AG20443 (cell line): ENCODE results near the gene SYT15B.
"Not testable (repeated sequence)": the region's sequence is repeated elsewhere in the genome, so short reads cannot be mapped to it uniquely, and the experiment has no call there.

Experiments
- DNase-seq: peaks from one replicate; pipeline ENCODE4 v3.0.0; 2012; ENCODE audit warnings: low spot score, mixed read lengths

The SYT15B gene

DNA sequence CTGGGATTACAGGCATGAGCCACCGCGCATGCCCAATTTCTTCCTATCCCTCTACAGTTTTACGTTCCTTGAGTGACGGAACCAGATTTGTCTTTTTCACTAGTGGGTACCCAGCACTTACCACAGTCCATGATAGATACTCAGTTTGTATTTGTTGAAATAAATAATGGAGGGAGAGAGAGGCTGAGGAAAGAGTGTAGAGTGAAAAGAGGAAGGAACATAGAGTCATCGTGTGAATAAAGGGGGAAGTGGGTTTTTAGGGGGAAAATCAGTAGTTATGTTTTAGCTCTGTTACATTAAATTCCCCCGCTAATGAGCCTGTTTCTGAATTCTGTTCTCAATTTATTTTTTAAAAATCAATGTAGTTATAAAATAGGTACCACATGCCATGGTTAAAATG, 37.7 kb downstream of the SYT15B start:
- DNase-seq, result not testable (repeated sequence)

- DNase-seq, result not testable (repeated sequence)
These were observed 38.3 kb downstream of the SYT15B start for GRCh38 chr10:47725047-47725446.

DNA sequence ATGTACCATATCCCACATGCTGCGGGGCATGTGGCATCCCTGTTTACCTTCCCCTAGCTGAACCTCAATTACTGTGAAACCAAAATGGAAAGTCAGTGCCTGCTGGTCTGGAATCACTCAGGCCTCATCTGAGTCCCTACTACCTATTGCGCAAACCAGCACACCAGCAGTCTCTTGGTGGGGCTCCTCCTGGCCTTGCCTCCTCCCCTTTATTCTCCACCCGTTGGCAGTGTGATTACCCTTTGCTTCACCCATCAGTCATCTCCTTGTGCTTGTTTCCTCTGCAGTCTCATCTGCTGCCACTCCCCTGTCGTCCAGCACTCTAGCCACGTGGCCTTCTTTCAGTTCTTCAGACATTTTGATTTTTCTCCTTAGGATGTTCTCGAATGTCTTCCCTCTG, 39.3 kb downstream of the SYT15B start:
- not testable (repeated sequence) for DNase-seq

DNA sequence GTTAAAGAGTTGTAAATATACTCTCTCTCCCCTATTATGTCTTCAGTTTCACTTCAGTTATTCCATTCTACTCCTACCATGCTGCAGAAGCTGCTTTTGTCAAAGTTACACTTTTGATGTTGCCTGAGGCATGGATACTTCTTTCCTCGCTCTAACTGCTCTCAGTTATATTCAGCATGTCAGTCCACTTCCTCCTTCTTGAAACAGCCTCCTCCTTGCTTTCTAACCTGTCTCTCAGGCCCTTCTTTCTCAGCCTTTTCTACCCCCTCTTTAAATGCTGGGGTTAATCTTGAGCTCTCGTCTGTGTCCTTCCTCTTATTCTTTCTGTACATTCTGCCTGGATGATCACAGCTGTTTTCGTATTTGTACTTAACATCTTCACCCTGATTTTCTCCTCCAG, 40.0 kb downstream of the SYT15B start:
- DNase-seq, result not testable (repeated sequence)

DNA sequence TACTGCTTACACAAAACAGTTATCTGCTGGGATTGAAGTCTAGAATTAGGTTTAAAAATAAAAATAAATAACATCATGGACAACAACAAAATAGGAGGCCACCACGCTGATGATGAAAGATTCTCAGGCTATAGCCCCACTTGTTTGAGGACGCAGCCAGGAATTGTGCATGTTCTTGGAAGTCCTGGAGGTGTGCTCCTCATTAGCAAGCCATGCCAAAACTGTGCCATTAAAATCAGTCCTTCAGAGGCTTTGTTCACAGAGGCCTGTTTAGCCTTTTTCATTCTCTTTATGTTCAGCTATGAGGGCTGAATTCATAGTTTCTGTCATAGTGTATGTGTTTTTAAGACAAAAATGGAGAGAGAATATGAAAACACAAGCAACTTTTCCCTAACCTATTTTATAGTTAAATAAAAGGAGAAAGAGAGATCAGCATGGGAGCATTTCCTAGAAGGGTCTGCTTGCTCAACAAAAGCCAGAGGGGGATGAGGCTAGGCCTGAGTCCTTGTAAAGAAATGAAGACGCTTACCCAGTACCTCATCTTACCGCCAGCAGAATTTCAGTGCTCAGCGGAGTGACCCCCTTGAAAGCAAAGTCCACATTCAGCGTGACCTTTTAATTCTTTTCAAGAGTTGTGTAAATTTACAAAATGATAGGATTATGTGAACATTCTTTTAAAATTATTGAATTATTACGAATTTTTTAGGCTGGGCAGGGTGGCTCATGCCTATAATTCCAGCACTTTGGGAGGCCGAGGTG, 46.2 kb downstream of the SYT15B start:
- DNase-seq, result not testable (repeated sequence)
